GM10847 (cell line): ENCODE measurements around the gene CNTN2.

Experiments used
- POLR2A ChIP-seq: IDR thresholded peaks from 2 replicates; pipeline ENCODE4 v1.6.1; 2011; ENCODE audit not compliant: insufficient read length; ENCODE audit errors: extremely low read depth

CNTN2 gene

DNA sequence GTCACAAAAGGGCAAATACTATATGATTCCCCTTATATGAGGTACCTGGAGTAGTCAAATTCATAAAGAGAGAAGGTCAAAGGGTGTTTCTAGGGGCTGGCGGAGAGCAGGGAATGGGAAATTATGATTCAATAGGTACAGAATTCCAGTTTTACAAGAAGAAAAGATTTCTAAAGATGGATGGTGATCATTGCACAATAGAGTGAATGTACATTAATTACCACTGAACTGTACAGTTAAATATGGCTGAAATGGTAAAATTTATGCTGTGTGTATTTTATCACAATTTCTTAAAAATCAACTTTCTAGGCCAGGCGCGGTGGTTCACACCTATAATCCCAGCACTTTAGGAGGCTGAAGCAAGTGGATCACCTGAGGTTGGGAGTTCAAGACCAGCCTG lies 59.4 kb downstream of the CNTN2 start:
- TF ChIP-seq POLR2A: no peak

DNA sequence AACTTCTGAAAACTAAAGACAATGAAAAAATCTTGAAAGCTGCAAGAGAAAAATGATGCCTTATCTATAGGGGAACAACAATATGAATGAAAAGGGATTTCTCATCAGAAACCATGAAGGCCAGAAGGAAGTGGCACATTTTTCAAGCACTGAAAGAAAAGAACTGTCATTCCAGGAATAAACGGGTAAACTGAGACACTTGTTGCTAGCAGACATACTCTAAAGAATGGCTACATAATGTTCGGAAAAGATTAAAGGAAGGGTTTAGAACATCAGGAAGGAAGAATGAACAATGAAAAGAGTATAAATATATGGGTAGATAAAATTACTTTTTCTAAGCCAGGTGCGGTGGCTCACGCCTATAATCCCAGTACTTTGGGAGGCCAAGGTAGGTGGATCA lies 64.3 kb downstream of the CNTN2 start:
- no peak for TF ChIP-seq POLR2A

DNA sequence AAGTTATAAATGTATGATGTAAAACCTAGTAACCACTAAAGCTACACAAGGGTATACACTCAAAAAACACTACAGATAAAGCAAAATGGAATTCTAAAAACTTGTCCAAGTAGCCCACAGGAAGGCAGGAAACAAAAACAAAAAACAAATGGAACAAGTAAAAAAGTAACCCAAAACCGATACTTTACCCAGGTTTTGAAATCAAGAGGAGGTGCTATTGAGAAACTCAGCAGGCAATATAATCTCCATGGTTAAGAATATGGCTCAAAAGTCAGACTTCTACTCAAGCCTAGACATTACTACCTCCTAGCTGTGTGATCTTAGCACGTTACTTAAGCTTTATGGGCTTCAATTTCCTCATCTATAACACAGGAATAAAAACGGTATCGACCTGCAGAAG lies 65.5 kb downstream of the CNTN2 start:
- no peak for TF ChIP-seq POLR2A

DNA sequence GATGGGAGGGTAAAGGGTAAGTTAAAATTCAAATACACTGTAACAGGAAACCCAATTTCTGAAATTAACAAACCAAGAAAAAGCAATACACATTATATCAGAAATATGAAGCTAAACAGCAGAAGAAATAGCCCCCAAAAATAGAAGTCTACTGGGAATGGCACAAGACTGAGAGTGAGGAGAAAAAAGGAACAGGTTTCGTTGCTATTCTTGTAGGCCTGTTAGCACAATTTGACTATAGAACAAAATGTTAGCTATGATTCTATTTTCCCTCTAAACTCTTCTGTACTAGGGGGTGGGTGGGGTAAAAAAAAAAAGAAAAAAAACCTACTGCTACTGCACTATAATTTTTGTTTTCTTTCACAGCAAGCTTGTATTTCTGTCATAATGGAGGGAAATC lies 66.3 kb downstream of the CNTN2 start:
- no peak for TF ChIP-seq POLR2A

DNA sequence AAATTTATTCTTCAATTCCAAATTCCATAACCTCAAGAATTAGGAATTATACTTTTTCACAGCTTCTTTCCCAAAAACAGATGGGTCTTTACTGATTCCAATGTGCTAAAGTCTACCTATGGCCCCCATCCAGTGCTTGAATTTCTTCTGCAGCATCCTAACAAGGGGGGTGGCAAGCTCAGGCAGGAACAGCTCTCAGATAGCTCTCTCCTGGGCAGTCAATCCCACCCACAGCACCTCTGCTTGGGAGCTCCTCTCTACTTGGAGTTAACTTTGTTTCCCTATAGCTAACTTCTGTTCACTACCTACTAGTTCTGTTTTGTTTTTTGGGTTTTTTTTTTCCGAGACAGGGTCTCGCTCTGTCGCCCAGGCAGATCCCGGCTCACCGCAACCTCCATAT lies 66.7 kb downstream of the CNTN2 start:
- no peak for TF ChIP-seq POLR2A

DNA sequence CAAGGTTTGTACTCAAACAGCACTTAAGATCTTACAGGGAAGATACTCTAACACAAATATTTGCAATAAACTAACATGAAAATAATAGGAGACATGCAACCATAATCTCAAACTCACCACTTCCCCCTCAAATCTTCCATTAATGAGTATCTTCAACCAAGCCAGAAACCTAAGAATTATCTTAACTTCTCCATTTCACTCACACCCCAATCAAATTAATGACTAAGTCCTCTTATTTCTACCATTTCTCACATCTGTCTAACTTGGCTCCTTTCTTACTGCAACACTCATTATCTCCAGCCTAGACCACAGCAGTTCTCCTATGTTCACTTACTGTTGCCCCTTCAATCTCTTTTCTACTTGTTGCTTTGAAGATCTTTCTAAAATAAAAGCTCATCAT lies 68.3 kb downstream of the CNTN2 start:
- no peak for TF ChIP-seq POLR2A

DNA sequence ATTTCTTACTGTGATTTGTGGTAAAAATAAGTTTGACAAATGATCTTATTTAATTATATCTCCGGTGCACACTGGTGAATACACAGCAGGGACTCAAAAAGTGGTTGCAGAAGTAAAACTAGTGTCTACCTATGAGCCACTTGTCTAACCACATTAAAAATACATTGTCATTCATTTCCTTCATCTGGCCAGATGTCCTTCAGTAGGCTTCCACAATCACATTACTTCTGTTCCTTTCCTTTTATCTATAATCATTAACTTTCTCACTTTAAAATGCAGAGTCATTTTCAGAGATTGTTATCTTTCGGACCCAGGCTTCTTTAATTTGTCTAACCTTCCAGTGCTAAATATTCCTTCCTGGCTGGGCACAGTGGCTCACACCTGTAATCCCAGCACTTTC lies 75.7 kb downstream of the CNTN2 start:
- TF ChIP-seq POLR2A: no peak

DNA sequence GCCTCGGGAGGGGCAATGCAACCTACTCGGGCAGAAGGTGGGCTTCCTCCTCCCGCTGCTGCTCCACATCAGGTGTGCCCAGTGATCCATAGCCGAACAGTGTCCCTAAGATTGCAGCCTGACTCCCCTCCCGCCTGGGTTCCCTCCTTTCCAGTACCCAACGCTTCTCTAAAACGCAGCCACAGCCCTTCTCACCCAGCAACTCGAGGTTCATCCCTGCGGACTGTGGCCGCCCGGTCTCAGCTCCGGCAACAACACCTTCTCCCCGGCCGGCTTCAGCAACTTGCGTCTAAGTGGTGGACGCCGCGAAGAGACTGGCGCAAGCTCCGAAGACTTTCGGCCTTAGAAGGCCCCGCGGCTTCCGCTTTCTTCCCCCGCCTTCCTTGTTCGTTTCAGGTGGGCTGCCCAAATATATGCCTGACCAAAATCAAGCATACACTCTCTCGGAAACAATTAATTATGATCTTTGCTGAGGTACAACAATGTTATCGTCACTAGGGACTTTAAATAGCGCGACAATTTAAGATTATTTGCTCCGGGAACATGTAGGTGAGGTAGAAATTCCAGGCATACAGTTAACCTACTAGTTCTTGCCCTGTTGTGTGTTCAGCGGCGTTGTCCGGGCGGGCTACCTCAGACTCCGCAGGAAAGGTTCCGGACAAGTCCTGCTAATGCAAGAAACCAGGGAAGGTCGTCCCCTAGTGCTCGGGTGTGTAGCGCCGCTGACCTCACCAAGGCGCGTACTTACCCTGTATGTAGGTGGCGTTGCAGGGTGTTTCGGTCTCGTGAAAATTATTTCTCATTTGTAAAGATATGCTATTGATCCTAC lies 78.9 kb downstream of the CNTN2 start, which contains the start of gene RBBP5:
TSS of gene RBBP5 (minus strand) at position 319 of the 829 bp plus-strand sequence. CDS start at position 214, 105 bp downstream.
- peak; percentile 85 for TF ChIP-seq POLR2A

DNA sequence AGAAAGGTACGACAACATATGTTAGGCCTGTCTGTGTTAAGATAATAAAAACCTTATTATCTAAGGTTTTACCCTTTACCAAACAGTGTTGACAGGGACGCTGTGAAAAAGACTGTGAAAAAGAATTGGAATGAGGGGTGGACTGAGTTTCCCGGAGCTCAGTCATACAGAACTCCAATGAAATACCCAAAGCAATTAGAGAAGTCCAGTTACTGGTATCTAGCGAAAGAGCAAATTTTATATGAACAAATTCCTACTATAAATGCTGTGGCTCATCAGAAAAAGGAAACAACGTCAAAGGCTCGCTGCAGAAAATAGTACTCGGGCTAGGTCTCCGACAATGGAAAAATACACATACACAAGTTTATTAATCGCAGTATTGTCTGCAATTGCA lies 79.5 kb downstream of the CNTN2 start:
- TF ChIP-seq POLR2A: no peak

DNA sequence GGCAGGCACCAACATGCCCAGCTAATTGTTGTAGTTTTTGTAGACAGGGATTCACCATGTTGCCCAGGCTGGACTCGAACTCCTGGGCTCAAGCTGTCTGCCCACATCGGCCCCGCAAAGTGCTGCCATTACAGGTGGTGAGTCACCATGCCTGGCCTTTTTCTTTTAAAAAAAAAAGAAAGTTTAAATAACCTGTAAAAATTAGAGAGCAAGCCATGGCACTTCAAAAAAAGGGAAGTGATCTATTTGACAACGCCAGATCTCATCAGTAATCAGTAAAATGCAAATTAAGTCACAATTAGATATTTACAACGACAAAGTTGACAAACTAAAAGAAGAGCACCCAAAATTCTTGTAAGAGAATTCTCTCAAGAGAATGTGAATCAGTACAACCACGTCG lies 81.7 kb downstream of the CNTN2 start:
- TF ChIP-seq POLR2A: no peak

DNA sequence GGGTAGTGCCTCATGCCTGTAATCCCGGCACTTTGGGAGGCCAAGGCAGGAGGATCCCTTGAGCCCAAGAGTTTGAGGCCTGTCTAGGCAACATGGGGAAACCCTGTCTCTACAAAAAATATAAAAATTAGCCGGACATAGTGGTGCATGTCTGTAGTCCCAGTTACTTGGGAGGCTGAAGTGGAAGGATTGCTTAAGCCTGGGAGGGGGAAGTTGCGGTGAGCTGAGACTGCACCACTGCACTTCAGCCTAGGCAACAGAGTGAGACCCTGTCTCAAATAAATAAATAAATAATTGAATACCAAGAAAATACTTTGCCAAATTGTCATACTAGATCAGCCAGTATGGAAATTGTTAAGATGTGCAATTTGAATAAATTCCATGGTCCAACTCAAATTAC lies 84.6 kb downstream of the CNTN2 start:
- no peak for TF ChIP-seq POLR2A
